Gastroesophageal sphincter (tissue), 3 donors: ENCODE measurements around the gene GAGE2A.
"Not testable (repeated sequence)": the region's sequence is repeated elsewhere in the genome, so short reads cannot be mapped to it uniquely, and the experiment has no call there.

Source experiments
- POLR2A ChIP-seq, 2 donors: fragments of 450-650 bp; IDR thresholded peaks; one replicate each; pipeline ENCODE4 v1.6.1; 2017; ENCODE audit warnings: antibody characterized with exemption in 2 of 2, mild to moderate bottlenecking in 2 of 2, moderate library complexity in 1 of 2
- TF ChIP-seq, protein P1 (sequence below), 4 experiments: fragments of 200-600 bp in 2 of 4; fragments of 450-650 bp in 2 of 4; sonication (generic) in 1 of 4; IDR thresholded peaks; one replicate each; pipeline ENCODE4 v1.5.1; 2017 to 2019; ENCODE audit warnings: antibody characterized with exemption in 4 of 4, mild to moderate bottlenecking in 2 of 4, moderate library complexity in 2 of 4

DNA sequence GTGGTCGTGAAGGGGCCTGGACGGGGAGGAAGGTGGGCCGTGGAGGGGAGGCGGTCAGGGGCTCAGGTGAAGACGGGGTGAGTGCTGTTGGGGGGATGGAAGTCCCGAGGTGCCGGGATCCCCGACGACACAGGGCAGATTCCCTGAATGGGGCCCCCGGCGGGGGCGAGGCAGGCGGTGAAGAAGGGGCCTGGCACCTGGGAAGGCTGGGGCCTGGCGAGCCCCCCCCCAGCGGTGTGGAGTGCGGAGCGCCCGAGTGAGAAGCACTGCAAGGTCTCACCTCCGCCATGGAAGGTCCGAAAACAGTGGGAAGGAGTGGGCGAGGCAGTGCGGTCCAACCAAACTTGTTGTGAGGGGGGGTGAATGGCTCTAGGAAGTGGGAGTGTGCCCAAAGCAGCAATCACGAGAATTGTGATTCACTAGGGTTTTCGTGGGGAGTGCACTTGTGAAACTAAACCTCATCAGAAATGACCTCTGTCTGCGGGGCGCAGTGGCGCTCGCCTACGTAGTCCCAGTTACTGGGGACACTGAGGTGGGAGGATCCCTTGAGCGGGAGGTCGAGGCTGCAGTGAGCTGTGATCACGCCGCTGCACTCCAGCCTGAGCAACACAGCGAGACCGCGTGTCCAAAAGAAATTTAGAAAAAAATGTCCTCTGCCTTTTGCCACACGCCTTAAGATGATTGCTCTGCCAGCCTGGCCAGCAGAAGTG is 628 bp downstream of the GAGE2A start:
- TF ChIP-seq, protein P1, sequence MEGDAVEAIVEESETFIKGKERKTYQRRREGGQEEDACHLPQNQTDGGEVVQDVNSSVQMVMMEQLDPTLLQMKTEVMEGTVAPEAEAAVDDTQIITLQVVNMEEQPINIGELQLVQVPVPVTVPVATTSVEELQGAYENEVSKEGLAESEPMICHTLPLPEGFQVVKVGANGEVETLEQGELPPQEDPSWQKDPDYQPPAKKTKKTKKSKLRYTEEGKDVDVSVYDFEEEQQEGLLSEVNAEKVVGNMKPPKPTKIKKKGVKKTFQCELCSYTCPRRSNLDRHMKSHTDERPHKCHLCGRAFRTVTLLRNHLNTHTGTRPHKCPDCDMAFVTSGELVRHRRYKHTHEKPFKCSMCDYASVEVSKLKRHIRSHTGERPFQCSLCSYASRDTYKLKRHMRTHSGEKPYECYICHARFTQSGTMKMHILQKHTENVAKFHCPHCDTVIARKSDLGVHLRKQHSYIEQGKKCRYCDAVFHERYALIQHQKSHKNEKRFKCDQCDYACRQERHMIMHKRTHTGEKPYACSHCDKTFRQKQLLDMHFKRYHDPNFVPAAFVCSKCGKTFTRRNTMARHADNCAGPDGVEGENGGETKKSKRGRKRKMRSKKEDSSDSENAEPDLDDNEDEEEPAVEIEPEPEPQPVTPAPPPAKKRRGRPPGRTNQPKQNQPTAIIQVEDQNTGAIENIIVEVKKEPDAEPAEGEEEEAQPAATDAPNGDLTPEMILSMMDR (IDR thresholded peaks at IDR 0.05), result not testable (repeated sequence)
- TF ChIP-seq POLR2A (IDR thresholded peaks at IDR 0.05), result not testable (repeated sequence)
